Natural killer cell (primary cell): ENCODE data around the gene TAX1BP3. TPM values are rescaled to one million over a fixed set of nuclear protein-coding genes. Genes with fewer than 3 reads are reported as not detected.

Source experiments
- ATAC-seq, 3 donors: fragments of 150-1000 bp in 2 of 3; fragments of 200-7000 bp in 1 of 3; cut with Tn5 transposase; 1 replicate in 1 of 3; 2 replicates in 2 of 3; pipeline ENCODE4 v1.10.0; 2021; ENCODE audit warnings: mild to moderate bottlenecking in 2 of 3, moderate library complexity in 2 of 3
- DNase-seq, 2 donors: peaks; one replicate each; pipeline versions ENCODE4 v3.0.0 to v3.0.0-alpha.2; 2013 to 2021; ENCODE audit warnings: mixed read lengths in 1 of 2
- H3K27ac ChIP-seq: one replicate; pipeline ENCODE4 v1.5.1; 2013; ENCODE audit warnings: mild to moderate bottlenecking, low read length
- H3K27me3 ChIP-seq: one replicate; pipeline ENCODE4 v1.6.1; 2013; ENCODE audit warnings: low read length; ENCODE audit not compliant: control insufficient read depth, insufficient read depth
- H3K36me3 ChIP-seq: one replicate; pipeline ENCODE4 v1.6.1; 2013; ENCODE audit warnings: low read length; ENCODE audit not compliant: control insufficient read depth, insufficient read depth
- H3K4me1 ChIP-seq: one replicate; pipeline ENCODE4 v1.6.1; 2013; ENCODE audit warnings: low read length; ENCODE audit not compliant: control insufficient read depth, insufficient read depth
- H3K4me3 ChIP-seq: one replicate; pipeline ENCODE4 v1.5.1; 2013; ENCODE audit warnings: low read length
- H3K9me3 ChIP-seq: one replicate; pipeline ENCODE4 v1.6.1; 2013; ENCODE audit warnings: low read length; ENCODE audit not compliant: control insufficient read depth, insufficient read depth
- H3K27ac Mint-ChIP-seq, 2 donors: one replicate each; pipeline ENCODE4 v1.8.0; 2022; ENCODE audit warnings: mild to moderate bottlenecking in 2 of 2, mixed read lengths in 2 of 2, moderate library complexity in 1 of 2
- H3K27me3 Mint-ChIP-seq, 2 donors: one replicate each; pipeline ENCODE4 v1.8.0; 2022; ENCODE audit warnings: low read depth in 2 of 2, mixed read lengths in 2 of 2
- H3K36me3 Mint-ChIP-seq: one replicate; pipeline ENCODE4 v1.8.0; 2022; ENCODE audit warnings: mixed read lengths
- H3K4me1 Mint-ChIP-seq, 2 donors: one replicate each; pipeline ENCODE4 v1.8.0; 2022; ENCODE audit warnings: mixed read lengths in 2 of 2
- H3K4me3 Mint-ChIP-seq: one replicate; pipeline ENCODE4 v1.8.0; 2022; ENCODE audit warnings: mild to moderate bottlenecking, moderate library complexity, mixed read lengths
- H3K9me3 Mint-ChIP-seq, 2 donors: one replicate each; pipeline ENCODE4 v1.8.0; 2022; ENCODE audit warnings: mixed read lengths in 2 of 2
- CTCF ChIP-seq: fragments of 200-600 bp; IDR thresholded peaks from one replicate; pipeline ENCODE4 v1.8.0; 2022; ENCODE audit warnings: antibody characterized with exemption
- WGBS: methylation state at CpG from one replicate; pipeline ENCODE4 v1.1.7; 2013; ENCODE audit warnings: missing lambda C conversion rate; ENCODE audit not compliant: insufficient coverage; 5-methylcytosine and 5-hydroxymethylcytosine counted together
- intact Hi-C: fragments of 100-400 bp; cut with micrococcal nuclease; formaldehyde crosslinking; loops from one replicate; pipeline ENCODE4 v1.14.2; 2022
- total RNA-seq, 4 donors: library from RNA; stranded (reverse); fragments of 120-200 nt in 1 of 4; gene quantifications; one replicate each; pipeline versions ENCODE4 v1.2.3 to v1.2.4, GENCODE V29; 2013 to 2022

The TAX1BP3 gene
- total RNA-seq, 3 donors from 2014 or later (not counting 1 experiment from before 2014, with no cell fraction given): 15.1 to 17.0 (median 16.3) TPM

- 80% methylated on average over 10 of the region's 13 CpGs for WGBS
These were observed 16.8 kb upstream of the TAX1BP3 start for GRCh38 chr17:3685174-3685573.

GRCh38 chr17:3683054-3683511 lies 14.7 kb upstream of the TAX1BP3 start:
- Mint-ChIP-seq H3K27ac (peak overlapping the region in 1 of 2 donors; percentile 42), H3K27me3 (no peaks in the 10 kb centered on the region), H3K9me3 (no peaks in the 10 kb centered on the region), H3K4me1 (peaks cover 0 to 6% of the 10 kb centered on the region in 2 donors), H3K36me3 (no peaks in the 10 kb centered on the region), H3K4me3 (no peak overlapping the region)
- WGBS: 8% methylated on average over 6 of the region's 10 CpGs
- no peaks in the 10 kb centered on the region for H3K36me3 ChIP-seq
- peak; percentile 96 for TF ChIP-seq CTCF
- peak; percentile 92 to 99 (median 94) for ATAC-seq
- H3K9me3 ChIP-seq: no peaks in the 10 kb centered on the region
- intact Hi-C loops: loop anchor here (2.0 kb wide), 2 partner anchors 54 to 144 kb away; no protein-coding TSS in a partner anchor
- H3K4me1 ChIP-seq: peaks cover 20% of the 10 kb centered on the region
- peak; percentile 46 to 82 for DNase-seq
- H3K27ac ChIP-seq: no peak overlapping the region
- H3K27me3 ChIP-seq: no peaks in the 10 kb centered on the region
- no peak overlapping the region for H3K4me3 ChIP-seq

More at GRCh38 chr17:3685174-3685573, 16.8 kb upstream of the TAX1BP3 start:
- Histone ChIP-seq H3K4me1 (peaks cover 33% of the 10 kb centered on the region), H3K4me3 (no peak overlapping the region), H3K9me3 (no peaks in the 10 kb centered on the region), H3K36me3 (no peaks in the 10 kb centered on the region), H3K27me3 (no peaks in the 10 kb centered on the region), H3K27ac (no peak overlapping the region)
- Mint-ChIP-seq H3K9me3 (no peaks in the 10 kb centered on the region), H3K36me3 (no peaks in the 10 kb centered on the region), H3K27ac (no peak overlapping the region), H3K27me3 (no peaks in the 10 kb centered on the region), H3K4me3 (no peak overlapping the region), H3K4me1 (peaks cover 0 to 6% of the 10 kb centered on the region in 2 donors)
- TF ChIP-seq CTCF: no peak
- ATAC-seq (no peak), DNase-seq (no peak)
- intact Hi-C loops: no loop called here

GRCh38 chr17:3682033-3682432 lies 13.7 kb upstream of the TAX1BP3 start:
- H3K36me3 ChIP-seq: no peaks in the 10 kb centered on the region
- no peak overlapping the region for H3K4me3 ChIP-seq
- peaks cover 20% of the 10 kb centered on the region for H3K4me1 ChIP-seq
- Mint-ChIP-seq H3K4me3 (no peak overlapping the region), H3K27me3 (no peaks in the 10 kb centered on the region), H3K27ac (no peak overlapping the region), H3K4me1 (peaks cover 0 to 6% of the 10 kb centered on the region in 2 donors), H3K9me3 (no peaks in the 10 kb centered on the region), H3K36me3 (no peaks in the 10 kb centered on the region)
- H3K9me3 ChIP-seq: no peaks in the 10 kb centered on the region
- WGBS: 98% methylated on average over 12 of the region's 12 CpGs
- no peak for ATAC-seq
- H3K27ac ChIP-seq: no peak overlapping the region
- no peaks in the 10 kb centered on the region for H3K27me3 ChIP-seq
- TF ChIP-seq CTCF: no peak
- DNase-seq: no peak
- intact Hi-C loops: loop anchor here (2.0 kb wide), 2 partner anchors 55 to 145 kb away; no protein-coding TSS in a partner anchor

- intact Hi-C loops: no loop called here
- no peaks in the 10 kb centered on the region for H3K27me3 Mint-ChIP-seq
- no peaks in the 10 kb centered on the region for H3K36me3 Mint-ChIP-seq
- Histone ChIP-seq H3K27me3 (no peaks in the 10 kb centered on the region), H3K4me1 (peaks cover 20% of the 10 kb centered on the region), H3K4me3 (no peak overlapping the region), H3K27ac (no peak overlapping the region), H3K36me3 (no peaks in the 10 kb centered on the region), H3K9me3 (no peaks in the 10 kb centered on the region)
- no peaks in the 10 kb centered on the region for H3K9me3 Mint-ChIP-seq
- H3K27ac Mint-ChIP-seq: no peak overlapping the region
- H3K4me3 Mint-ChIP-seq: no peak overlapping the region
- DNase-seq (no peak), ATAC-seq (no peak)
- no peak for TF ChIP-seq CTCF
- WGBS: 85% methylated on average over 20 of the region's 20 CpGs
- peaks cover 0 to 6% of the 10 kb centered on the region in 2 donors for H3K4me1 Mint-ChIP-seq
These were observed 13.2 kb upstream of the TAX1BP3 start for GRCh38 chr17:3681565-3681964.
